ENCODE data around the gene SLC9A2.

The SLC9A2 gene

DNA sequence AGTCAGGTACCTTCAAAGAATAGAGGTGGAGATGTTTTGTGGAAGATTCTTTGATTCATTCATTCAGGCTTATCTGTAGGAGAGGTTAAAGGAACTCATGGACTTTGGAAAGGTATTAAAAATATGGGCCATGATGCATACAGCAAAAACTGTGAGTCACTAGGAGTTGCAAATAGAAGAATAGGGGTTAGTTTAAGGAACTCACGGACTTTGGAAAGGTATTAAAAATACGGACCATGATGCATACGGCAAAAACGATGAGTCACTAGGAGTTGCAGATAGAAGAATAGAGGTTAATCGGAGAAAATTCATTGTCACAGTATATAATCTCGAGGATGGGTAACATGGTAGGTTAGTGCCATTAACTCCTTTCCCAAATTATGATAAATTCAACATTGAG lies 41.2 kb downstream of the SLC9A2 start:
- H3K9me3 Mint-ChIP-seq, result no peaks in the 10 kb centered on the region
- peak overlapping the region in 1 of 3 experiments; percentile 92 for H3K27ac Mint-ChIP-seq
- H3K27me3 Mint-ChIP-seq (ENCODE audit: low read depth), result no peaks in the 10 kb centered on the region
- TF ChIP-seq, protein P1, sequence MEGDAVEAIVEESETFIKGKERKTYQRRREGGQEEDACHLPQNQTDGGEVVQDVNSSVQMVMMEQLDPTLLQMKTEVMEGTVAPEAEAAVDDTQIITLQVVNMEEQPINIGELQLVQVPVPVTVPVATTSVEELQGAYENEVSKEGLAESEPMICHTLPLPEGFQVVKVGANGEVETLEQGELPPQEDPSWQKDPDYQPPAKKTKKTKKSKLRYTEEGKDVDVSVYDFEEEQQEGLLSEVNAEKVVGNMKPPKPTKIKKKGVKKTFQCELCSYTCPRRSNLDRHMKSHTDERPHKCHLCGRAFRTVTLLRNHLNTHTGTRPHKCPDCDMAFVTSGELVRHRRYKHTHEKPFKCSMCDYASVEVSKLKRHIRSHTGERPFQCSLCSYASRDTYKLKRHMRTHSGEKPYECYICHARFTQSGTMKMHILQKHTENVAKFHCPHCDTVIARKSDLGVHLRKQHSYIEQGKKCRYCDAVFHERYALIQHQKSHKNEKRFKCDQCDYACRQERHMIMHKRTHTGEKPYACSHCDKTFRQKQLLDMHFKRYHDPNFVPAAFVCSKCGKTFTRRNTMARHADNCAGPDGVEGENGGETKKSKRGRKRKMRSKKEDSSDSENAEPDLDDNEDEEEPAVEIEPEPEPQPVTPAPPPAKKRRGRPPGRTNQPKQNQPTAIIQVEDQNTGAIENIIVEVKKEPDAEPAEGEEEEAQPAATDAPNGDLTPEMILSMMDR (IDR thresholded peaks at IDR 0.05; ENCODE audit: unreplicated experiment in 3 of 3), result no peak
- no peaks in the 10 kb centered on the region for H3K36me3 Mint-ChIP-seq (ENCODE audit: low read depth)
- no peaks in the 10 kb centered on the region for H3K4me1 Mint-ChIP-seq
- H3K4me3 Mint-ChIP-seq, result no peak overlapping the region

- Mint-ChIP-seq H3K27me3 (ENCODE audit: low read depth) (no peaks in the 10 kb centered on the region), H3K9me3 (no peaks in the 10 kb centered on the region), H3K4me1 (no peaks in the 10 kb centered on the region), H3K36me3 (ENCODE audit: low read depth) (no peaks in the 10 kb centered on the region), H3K27ac (peak overlapping the region in 1 of 3 experiments; percentile 51), H3K4me3 (no peak overlapping the region)
- TF ChIP-seq, protein P1 (IDR thresholded peaks at IDR 0.05; ENCODE audit: unreplicated experiment in 3 of 3), result no peak
Measured at GRCh38 chr2:102661846-102662245, 42.5 kb downstream of the SLC9A2 start.

DNA sequence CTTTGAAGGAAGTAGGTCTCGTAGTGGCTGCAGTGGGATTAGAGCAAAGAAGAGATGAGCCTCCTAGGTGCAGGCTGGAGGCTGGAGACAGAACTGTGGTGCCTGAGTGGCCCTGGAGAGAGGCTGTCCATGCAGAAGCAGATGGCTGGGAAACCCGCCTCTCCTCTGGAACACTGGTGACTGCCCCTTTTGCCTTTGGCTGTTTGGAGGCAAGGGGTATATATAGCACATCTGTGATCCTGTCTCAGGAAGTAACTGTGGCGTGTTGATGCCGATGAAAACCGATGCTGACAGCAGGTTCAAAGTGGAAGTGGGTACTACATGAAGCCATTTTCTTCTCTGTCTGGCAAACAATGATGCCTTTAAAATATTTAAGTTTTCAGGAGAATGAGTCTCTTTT lies 43.5 kb downstream of the SLC9A2 start:
- Mint-ChIP-seq H3K36me3 (ENCODE audit: low read depth) (no peaks in the 10 kb centered on the region), H3K4me1 (no peaks in the 10 kb centered on the region), H3K4me3 (no peak overlapping the region), H3K27me3 (ENCODE audit: low read depth) (no peaks in the 10 kb centered on the region), H3K27ac (peak overlapping the region in 1 of 3 experiments; percentile 51), H3K9me3 (no peaks in the 10 kb centered on the region)
- TF ChIP-seq, protein P1 (IDR thresholded peaks at IDR 0.05; ENCODE audit: unreplicated experiment in 3 of 3), result no peak

- TF ChIP-seq, protein P1 (IDR thresholded peaks at IDR 0.05; ENCODE audit: unreplicated experiment in 3 of 3), result no peak
- Mint-ChIP-seq H3K27ac (no peak overlapping the region), H3K36me3 (ENCODE audit: low read depth) (no peaks in the 10 kb centered on the region), H3K4me1 (no peaks in the 10 kb centered on the region), H3K9me3 (no peaks in the 10 kb centered on the region), H3K4me3 (no peak overlapping the region), H3K27me3 (ENCODE audit: low read depth) (no peaks in the 10 kb centered on the region)
Measured at GRCh38 chr2:102663381-102663780, 44.0 kb downstream of the SLC9A2 start.

GRCh38 chr2:102664471-102664909 lies 45.1 kb downstream of the SLC9A2 start:
- no peak overlapping the region for H3K27ac Mint-ChIP-seq
- H3K4me3 Mint-ChIP-seq, result no peak overlapping the region
- H3K36me3 Mint-ChIP-seq (ENCODE audit: low read depth), result no peaks in the 10 kb centered on the region
- H3K4me1 Mint-ChIP-seq, result no peaks in the 10 kb centered on the region
- H3K27me3 Mint-ChIP-seq (ENCODE audit: low read depth), result no peaks in the 10 kb centered on the region
- TF ChIP-seq, protein P1 (IDR thresholded peaks at IDR 0.05; ENCODE audit: unreplicated experiment in 3 of 3), result no peak
- no peaks in the 10 kb centered on the region for H3K9me3 Mint-ChIP-seq

DNA sequence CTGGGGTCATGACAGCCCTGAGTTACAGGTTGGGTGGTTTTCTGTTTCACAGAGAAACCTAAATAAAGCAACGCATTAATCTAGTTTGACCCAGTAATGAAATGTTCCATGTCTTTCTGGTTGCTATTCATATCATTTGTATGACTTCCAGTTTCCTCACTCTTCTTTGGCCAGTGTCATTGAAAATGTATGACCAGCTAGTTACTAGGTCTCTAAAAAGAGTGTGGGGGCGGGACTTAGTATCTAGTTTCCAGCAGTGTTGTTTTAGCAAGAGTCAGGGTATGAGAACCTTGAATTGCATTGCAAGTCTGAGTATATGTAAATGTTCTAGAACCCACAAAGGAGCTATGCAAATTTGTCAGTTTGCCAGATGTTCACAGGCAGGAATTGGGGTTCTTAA lies 47.7 kb downstream of the SLC9A2 start:
- Mint-ChIP-seq H3K4me3 (no peak overlapping the region), H3K4me1 (no peaks in the 10 kb centered on the region), H3K9me3 (no peaks in the 10 kb centered on the region)

More for the DNA sequence above, 47.7 kb downstream of the SLC9A2 start:
- Mint-ChIP-seq H3K27ac (no peak overlapping the region), H3K36me3 (ENCODE audit: low read depth) (no peaks in the 10 kb centered on the region), H3K27me3 (ENCODE audit: low read depth) (no peaks in the 10 kb centered on the region)
- TF ChIP-seq, protein P1 (IDR thresholded peaks at IDR 0.05; ENCODE audit: unreplicated experiment in 3 of 3), result no peak

All from nephron (organoid).